Type B pancreatic cell (in vitro differentiated cells): ENCODE data around the gene ELAC1. TPM values are rescaled to one million over a fixed set of nuclear protein-coding genes. Genes with fewer than 3 reads are reported as not detected.

Experiments used
- DNase-seq: peaks from one replicate; pipeline ENCODE4 v3.0.0; 2021; ENCODE audit warnings: mixed read lengths; ENCODE audit not compliant: unreplicated experiment; ENCODE audit errors: extremely low spot score
- H3K27ac Mint-ChIP-seq: 2 replicates; pipeline ENCODE4 v1.8.0; 2021; ENCODE audit warnings: mild to moderate bottlenecking, mixed read lengths
- H3K27me3 Mint-ChIP-seq: 2 replicates; pipeline ENCODE4 v1.8.0; 2021; ENCODE audit warnings: mixed read lengths
- H3K36me3 Mint-ChIP-seq: 2 replicates; pipeline ENCODE4 v1.8.0; 2021; ENCODE audit warnings: mixed read lengths
- H3K4me1 Mint-ChIP-seq: one replicate; pipeline ENCODE4 v1.8.0; 2021; ENCODE audit warnings: mixed read lengths; ENCODE audit not compliant: unreplicated experiment
- H3K4me3 Mint-ChIP-seq: 2 replicates; pipeline ENCODE4 v1.8.0; 2021; ENCODE audit warnings: mild to moderate bottlenecking, mixed read lengths
- H3K9me3 Mint-ChIP-seq: 2 replicates; pipeline ENCODE4 v1.8.0; 2021; ENCODE audit warnings: mixed read lengths
- CTCF ChIP-seq: fragments of 200-600 bp; sonication (generic); conservative IDR thresholded peaks from 2 replicates; pipeline ENCODE4 v1.5.0; 2021; ENCODE audit warnings: antibody characterized with exemption, mild to moderate bottlenecking
- long read RNA-seq: library from polyadenylated mRNA; unstranded; transcript quantifications from one replicate; pipeline ENCODE4 v2.0.0, GENCODE V29; 2020
- total RNA-seq: library from RNA; stranded (reverse); gene quantifications from 2 replicates; pipeline ENCODE4 v1.2.1, GENCODE V29; 2021; ENCODE audit warnings: low replicate concordance

ELAC1 gene
- total RNA-seq = 7.4 and 13.9 TPM in 2 replicates
- long read RNA-seq, transcript ELAC1-201 (4 exons, 2,235 nt) = major isoform, 35 of 43 reads
- long read RNA-seq, partial matches to known transcripts = 1 of 43 reads
- long read RNA-seq, other reads (novel, unspliced or antisense) = 2 of 43 reads

GRCh38 chr18:50967714-50968661, at the start of gene ELAC1:
Gene ELAC1, plus strand, starts transcription at chr18:50968040. Its CDS starts 6,365 bp downstream, at chr18:50974405.
- peak within 1 kb of the TSS; percentile 88 for H3K4me3 Mint-ChIP-seq
- peak within 1 kb of the TSS; percentile 91 for H3K27ac Mint-ChIP-seq
- TF ChIP-seq CTCF = peak; percentile 24
- peak; percentile 80 for DNase-seq
- H3K9me3 Mint-ChIP-seq = peaks cover 4% of the 10 kb centered on the region
- H3K36me3 Mint-ChIP-seq = no peaks in the 10 kb centered on the region
- H3K27me3 Mint-ChIP-seq = no peaks in the 10 kb centered on the region
- peaks cover 16% of the 10 kb centered on the region for H3K4me1 Mint-ChIP-seq

DNA sequence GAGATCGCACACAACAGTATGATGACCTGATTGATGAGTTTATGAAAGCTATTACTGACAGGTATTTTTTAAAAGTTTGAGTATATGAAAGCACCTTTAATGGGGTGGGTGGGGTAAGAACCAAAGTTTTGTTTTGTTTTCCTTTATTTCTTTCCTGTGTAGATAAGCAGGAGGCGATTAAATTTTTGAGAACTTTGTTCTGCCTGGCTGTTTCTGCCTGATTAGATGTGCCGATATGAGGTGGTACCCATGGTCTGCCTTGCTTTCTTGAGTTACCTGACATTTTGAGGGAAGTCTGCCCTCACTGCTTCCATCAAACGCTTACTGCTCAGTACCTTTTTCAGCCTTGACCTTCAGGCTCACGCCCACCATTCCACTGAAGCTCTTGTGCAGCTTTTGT, 49.7 kb upstream of the ELAC1 start:
- H3K27ac Mint-ChIP-seq = no peak overlapping the region
- no peaks in the 10 kb centered on the region for H3K9me3 Mint-ChIP-seq
- no peaks in the 10 kb centered on the region for H3K27me3 Mint-ChIP-seq
- H3K36me3 Mint-ChIP-seq = peaks cover 41% of the 10 kb centered on the region
- H3K4me3 Mint-ChIP-seq = no peak overlapping the region
- no peak for DNase-seq
- no peaks in the 10 kb centered on the region for H3K4me1 Mint-ChIP-seq
- TF ChIP-seq CTCF = no peak

- H3K27me3 Mint-ChIP-seq = no peaks in the 10 kb centered on the region
Observed at GRCh38 chr18:50924372-50924771, 43.5 kb upstream of the ELAC1 start.

GRCh38 chr18:50926521-50926920, 41.3 kb upstream of the ELAC1 start:
- Mint-ChIP-seq H3K36me3 (peaks cover 42% of the 10 kb centered on the region), H3K9me3 (peaks cover 10% of the 10 kb centered on the region), H3K27ac (no peak overlapping the region), H3K4me3 (no peak overlapping the region), H3K27me3 (no peaks in the 10 kb centered on the region), H3K4me1 (no peaks in the 10 kb centered on the region)
- no peak for DNase-seq
- no peak for TF ChIP-seq CTCF

More at GRCh38 chr18:50924372-50924771, 43.5 kb upstream of the ELAC1 start:
- H3K9me3 Mint-ChIP-seq = peaks cover 10% of the 10 kb centered on the region
- no peak for DNase-seq
- no peak for TF ChIP-seq CTCF
- no peaks in the 10 kb centered on the region for H3K4me1 Mint-ChIP-seq
- peaks cover 52% of the 10 kb centered on the region for H3K36me3 Mint-ChIP-seq
- no peak overlapping the region for H3K27ac Mint-ChIP-seq
- H3K4me3 Mint-ChIP-seq = no peak overlapping the region

DNA sequence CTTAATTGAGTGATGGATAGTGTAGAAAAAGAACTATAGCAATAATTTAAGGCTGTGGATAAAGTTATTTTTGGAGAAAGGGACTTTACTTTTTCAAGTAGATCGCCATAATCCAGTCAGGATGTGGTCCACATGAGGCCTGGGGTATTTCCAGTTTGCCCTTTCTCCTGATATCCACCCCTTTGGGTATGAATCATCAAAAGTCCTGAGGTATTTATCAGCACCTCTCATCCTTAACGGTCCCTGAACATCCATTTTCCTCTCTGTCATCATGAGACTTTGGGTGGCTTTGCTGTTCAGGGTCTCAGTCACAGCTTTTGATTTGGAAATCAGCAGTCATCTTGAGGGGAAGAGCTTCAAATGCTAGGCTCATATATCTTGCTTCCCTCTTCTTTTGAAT, 39.3 kb upstream of the ELAC1 start:
- Mint-ChIP-seq H3K27me3 (no peaks in the 10 kb centered on the region), H3K9me3 (peaks cover 10% of the 10 kb centered on the region), H3K27ac (no peak overlapping the region), H3K36me3 (peaks cover 34% of the 10 kb centered on the region), H3K4me3 (no peak overlapping the region), H3K4me1 (no peaks in the 10 kb centered on the region)
- TF ChIP-seq CTCF = no peak
- DNase-seq = no peak
